IMR-90 (cell line): ENCODE results near the gene PRDM2. TPM values are rescaled to one million over a fixed set of nuclear protein-coding genes. Genes with fewer than 3 reads are reported as not detected.

Experiments used
- ATAC-seq: fragments of 200-7000 bp; cut with Tn5 transposase; 2 replicates; pipeline ENCODE4 v1.9.1; 2020; ENCODE audit warnings: low read depth, mild to moderate bottlenecking, moderate library complexity
- BruUV-seq: library from RNA; stranded (reverse); fragments of 400-500 nt; replicated peaks from 2 replicates; lab custom pipeline; 2021; lab: Mats Ljungman, UMichigan
- CTCF ChIA-PET: fragments of 300-600 bp; formaldehyde crosslinking; extraction: SDS; loops from one replicate; lab custom pipeline; 2021; ENCODE audit warnings: antibody characterized with exemption; lab: Yijun Ruan, JAX
- POLR2A ChIA-PET: fragments of 300-600 bp; sonication (Branson Sonifier 250); formaldehyde crosslinking; loops from one replicate; lab custom pipeline; 2022; ENCODE audit warnings: antibody characterized with exemption; ENCODE audit not compliant: unreplicated experiment; lab: Charles Lee
- DNase-seq: peaks from one replicate; pipeline ENCODE4 v3.0.0; 2013
- H2AFZ ChIP-seq: replicated peaks from 2 replicates; pipeline ENCODE3; 2013; ENCODE audit warnings: low read length, mild to moderate bottlenecking; ENCODE audit not compliant: poor library complexity
- H2AK5ac ChIP-seq: 2 replicates; pipeline ENCODE4 v1.6.1; 2013; ENCODE audit warnings: low read depth, low read length, inconsistent platforms
- H2AK9ac ChIP-seq: replicated peaks from 2 replicates; pipeline ENCODE3; 2013; ENCODE audit warnings: mild to moderate bottlenecking, low read depth, low read length, moderate library complexity; ENCODE audit not compliant: poor library complexity
- H2BK120ac ChIP-seq: 2 replicates; pipeline ENCODE4 v1.6.1; 2013; ENCODE audit warnings: low read depth, low read length, inconsistent platforms
- H2BK15ac ChIP-seq: 3 replicates; pipeline ENCODE4 v1.6.1; 2013; ENCODE audit warnings: low read depth, low read length, inconsistent platforms
- H2BK20ac ChIP-seq: 2 replicates; pipeline ENCODE4 v1.6.1; 2013; ENCODE audit warnings: low read depth, mild to moderate bottlenecking, inconsistent platforms, low read length, moderate library complexity
- H2BK5ac ChIP-seq: 2 replicates; pipeline ENCODE4 v1.6.1; 2013; ENCODE audit warnings: mild to moderate bottlenecking, low read depth, low read length, inconsistent platforms; ENCODE audit not compliant: poor library complexity, severe bottlenecking
- H3K14ac ChIP-seq: replicated peaks from 2 replicates; pipeline ENCODE4 v1.6.1; 2013; ENCODE audit warnings: low read depth, low read length, inconsistent platforms
- H3K18ac ChIP-seq: 2 replicates; pipeline ENCODE4 v1.6.1; 2013; ENCODE audit warnings: low read depth, low read length, control low read depth
- H3K23ac ChIP-seq: 2 replicates; pipeline ENCODE4 v1.6.1; 2013; ENCODE audit warnings: low read depth, low read length, inconsistent platforms
- H3K27ac ChIP-seq: 2 replicates; pipeline ENCODE4 v1.5.1; 2013; ENCODE audit warnings: mild to moderate bottlenecking, control low read depth, low read length; ENCODE audit not compliant: insufficient read depth
- H3K27me3 ChIP-seq: 2 replicates; pipeline ENCODE4 v1.6.1; 2013; ENCODE audit warnings: low read length; ENCODE audit not compliant: control insufficient read depth, insufficient read depth
- H3K36me3 ChIP-seq: 2 replicates; pipeline ENCODE4 v1.6.1; 2013; ENCODE audit warnings: low read length, mixed read lengths; ENCODE audit not compliant: control insufficient read depth, insufficient read depth
- H3K4ac ChIP-seq: 2 replicates; pipeline ENCODE4 v1.6.1; 2013; ENCODE audit warnings: low read depth, low read length, inconsistent platforms
- H3K4me1 ChIP-seq: 2 replicates; pipeline ENCODE4 v1.6.1; 2013; ENCODE audit warnings: low read length, mixed read lengths; ENCODE audit not compliant: control insufficient read depth, insufficient read depth
- H3K4me2 ChIP-seq: 2 replicates; pipeline ENCODE4 v1.6.1; 2013; ENCODE audit warnings: low read depth, mild to moderate bottlenecking, control low read depth, low read length, moderate library complexity
- H3K4me3 ChIP-seq: 2 replicates; pipeline ENCODE4 v1.5.1; 2013; ENCODE audit warnings: low read depth, mild to moderate bottlenecking, control low read depth, low read length, moderate library complexity; ENCODE audit not compliant: insufficient read depth
- H3K56ac ChIP-seq: 2 replicates; pipeline ENCODE4 v1.6.1; 2013; ENCODE audit warnings: low read length, inconsistent platforms; ENCODE audit not compliant: insufficient read depth; ENCODE audit errors: extremely low read depth
- H3K79me1 ChIP-seq, 2 experiments: 2 replicates each; pipeline ENCODE4 v1.6.1; 2013; ENCODE audit warnings: low read length in 2 of 2, inconsistent platforms in 1 of 2, low read depth in 1 of 2
- H3K9ac ChIP-seq: 2 replicates; pipeline ENCODE4 v1.6.1; 2013; ENCODE audit warnings: low read depth, low read length, control low read depth
- H3K9me1 ChIP-seq: 2 replicates; pipeline ENCODE4 v1.6.1; 2013; ENCODE audit warnings: low read length, inconsistent platforms; ENCODE audit not compliant: insufficient read depth
- H3K9me3 ChIP-seq: 2 replicates; pipeline ENCODE4 v1.6.1; 2013; ENCODE audit warnings: low read length; ENCODE audit not compliant: control insufficient read depth, insufficient read depth
- H4K20me1 ChIP-seq: 2 replicates; pipeline ENCODE4 v1.6.1; 2013; ENCODE audit warnings: low read length, inconsistent platforms; ENCODE audit not compliant: insufficient read depth
- H4K5ac ChIP-seq: 2 replicates; pipeline ENCODE4 v1.6.1; 2013; ENCODE audit warnings: mild to moderate bottlenecking, low read depth, low read length, control low read depth
- H4K8ac ChIP-seq, 2 experiments: 2 replicates each; pipeline ENCODE4 v1.6.1; 2013; ENCODE audit warnings: low read depth in 2 of 2, low read length in 2 of 2, control low read depth in 1 of 2, inconsistent platforms in 1 of 2
- H4K91ac ChIP-seq: 2 replicates; pipeline ENCODE4 v1.6.1; 2013; ENCODE audit warnings: low read depth, low read length, inconsistent platforms; ENCODE audit not compliant: insufficient read depth
- CEBPB ChIP-seq: IDR thresholded peaks from 2 replicates; pipeline ENCODE4 v1.6.1; 2012; ENCODE audit warnings: low read depth, low read length, improper control_type of control experiment
- CHD1 ChIP-seq: IDR thresholded peaks from 2 replicates; pipeline ENCODE4 v1.6.1; 2012; ENCODE audit warnings: low read depth, low read length, improper control_type of control experiment
- MAFK ChIP-seq: IDR thresholded peaks from 2 replicates; pipeline ENCODE4 v1.6.1; 2012; ENCODE audit warnings: low read depth, low read length, improper control_type of control experiment
- MAZ ChIP-seq: IDR thresholded peaks from 2 replicates; pipeline ENCODE4 v1.6.1; 2012; ENCODE audit warnings: low read depth, mild to moderate bottlenecking, low read length, improper control_type of control experiment, moderate library complexity, borderline replicate concordance
- MXI1 ChIP-seq: IDR thresholded peaks from 2 replicates; pipeline ENCODE4 v1.6.1; 2012; ENCODE audit warnings: low read depth, mild to moderate bottlenecking, low read length, moderate library complexity, borderline replicate concordance
- POLR2A ChIP-seq: IDR thresholded peaks from 2 replicates; pipeline ENCODE4 v1.6.1; 2012; ENCODE audit warnings: mild to moderate bottlenecking, low read depth, low read length
- RAD21 ChIP-seq: IDR thresholded peaks from 2 replicates; pipeline ENCODE4 v1.6.1; 2012; ENCODE audit warnings: low read length, improper control_type of control experiment
- RCOR1 ChIP-seq: IDR thresholded peaks from 2 replicates; pipeline ENCODE4 v1.6.1; 2012; ENCODE audit warnings: mild to moderate bottlenecking, low read length, improper control_type of control experiment; ENCODE audit not compliant: insufficient replicate concordance
- RFX5 ChIP-seq: IDR thresholded peaks from 2 replicates; pipeline ENCODE4 v1.8.0; 2012; ENCODE audit warnings: low read depth, mild to moderate bottlenecking, low read length, moderate library complexity
- SMC3 ChIP-seq: fragments of 150-350 bp; IDR thresholded peaks from 2 replicates; pipeline ENCODE4 v1.6.1; 2016; ENCODE audit warnings: low read depth, mild to moderate bottlenecking, antibody characterized with exemption, low read length, moderate library complexity
- WGBS, 2 experiments: methylation state at CpG; one replicate each; pipeline versions ENCODE4 v1.1.5 to v1.1.7; 2013; ENCODE audit warnings: missing lambda C conversion rate in 2 of 2; ENCODE audit not compliant: insufficient read length in 1 of 2; ENCODE audit errors: extremely low coverage in 2 of 2; 5-methylcytosine and 5-hydroxymethylcytosine counted together
- dilution Hi-C: fragments of 300-500 bp; cut with HindIII; formaldehyde crosslinking; loops from one replicate; pipeline ENCODE4 v1.14.3; 2018; ENCODE audit warnings: low sequenced_read_pairs; ENCODE audit not compliant: unreplicated experiment
- in situ Hi-C: fragments of 300-500 bp; cut with MboI; formaldehyde crosslinking; loops from 3 replicates; pipeline ENCODE4 v1.14.3; 2019; ENCODE audit warnings: low sequenced_read_pairs, inconsistent platforms, mixed read lengths
- intact Hi-C: fragments of 100-400 bp; cut with micrococcal nuclease; formaldehyde crosslinking; loops from 2 replicates; pipeline ENCODE4 v1.10.0; 2022
- polyA plus RNA-seq, 3 experiments: library from polyadenylated mRNA; depleted of rRNA; stranded (reverse); fragments of >200 nt; gene quantifications; 2 replicates each; pipeline ENCODE4 v1.2.3, GENCODE V29; 2012; ENCODE audit warnings: low replicate concordance in 1 of 3
- total RNA-seq: library from RNA; depleted of rRNA; stranded (reverse); fragments of >200 nt; gene quantifications from 2 replicates; pipeline ENCODE4 v1.2.3, GENCODE V29; 2012

PRDM2 gene
- total and polyA plus RNA-seq, 2 of the 4 experiments (the other 2 are of a cell fraction) = 3.4 to 8.9 TPM

GRCh38 chr1:13731897-13732296, 31.9 kb downstream of the PRDM2 start:
- dilution Hi-C loops = no loop called here
- no peak overlapping the region for H2AK9ac ChIP-seq
- H3K18ac ChIP-seq = no peak overlapping the region
- no peak overlapping the region for H3K23ac ChIP-seq
- no peak overlapping the region for H3K4me2 ChIP-seq
- H3K36me3 ChIP-seq = peaks cover 3% of the 10 kb centered on the region; the same call in 1 of the 2 replicates
- no peak overlapping the region for H2AFZ ChIP-seq
- H3K4me1 ChIP-seq = peaks cover 7% of the 10 kb centered on the region; the same call in 1 of the 2 replicates
- H4K5ac ChIP-seq = no peak overlapping the region
- no peak for TF ChIP-seq MAFK
- no peak for TF ChIP-seq CHD1
- no peak for TF ChIP-seq CEBPB
- TF ChIP-seq SMC3 = no peak
- no peak for TF ChIP-seq MAZ
- TF ChIP-seq RCOR1 = no peak
- no peak for TF ChIP-seq POLR2A
- no peak for TF ChIP-seq RAD21
- no peak for TF ChIP-seq RFX5
- no peak for TF ChIP-seq MXI1
- no peak overlapping the region for H2BK120ac ChIP-seq
- in situ Hi-C loops = no loop called here
- H3K9me1 ChIP-seq = peaks cover 5% of the 10 kb centered on the region; the same call in 1 of the 2 replicates
- H2AK5ac ChIP-seq = no peak overlapping the region
- no peak overlapping the region for H3K4me3 ChIP-seq
- no peaks in the 10 kb centered on the region for H3K27me3 ChIP-seq
- no TSS peak for BruUV-seq
- H4K20me1 ChIP-seq = no peaks in the 10 kb centered on the region
- no peak overlapping the region for H3K14ac ChIP-seq
- H3K9ac ChIP-seq = no peak overlapping the region
- H3K56ac ChIP-seq = no peak overlapping the region
- intact Hi-C loops = no loop called here
- POLR2A ChIA-PET = no interaction called here
- WGBS, 2 experiments = no CpG with 5 or more reads among the region's 5 CpGs
- H2BK5ac ChIP-seq = no peak overlapping the region
- H4K91ac ChIP-seq = no peak overlapping the region
- no peaks in the 10 kb centered on the region for H3K9me3 ChIP-seq
- H2BK20ac ChIP-seq = no peak overlapping the region
- peaks cover 3% of the 10 kb centered on the region in 2 experiments; a peak in 1 of 4 replicates for H3K79me1 ChIP-seq
- H4K8ac ChIP-seq = no peak overlapping the region
- no peak overlapping the region for H2BK15ac ChIP-seq
- H3K4ac ChIP-seq = no peak overlapping the region
- CTCF ChIA-PET = interaction anchor here (0.6 kb wide), 1 partner anchor 24 kb away, joined by 3 read pairs; no protein-coding TSS in a partner anchor
- no peak overlapping the region for H3K27ac ChIP-seq
- ATAC-seq = no peak
- no peak for DNase-seq
